Right renal pelvis (tissue), 4 donors: ENCODE data around the gene CISD1. TPM values are rescaled to one million over a fixed set of nuclear protein-coding genes. Genes with fewer than 3 reads are reported as not detected.

Experiments used
- DNase-seq, 4 donors: peaks; one replicate each; pipeline ENCODE4 v3.0.0-alpha.2; 2013; ENCODE audit warnings: low read depth in 4 of 4, low spot score in 3 of 4, missing footprints in 1 of 4
- polyA plus RNA-seq, 4 donors: library from polyadenylated mRNA; unstranded; fragments of 120-200 nt; gene quantifications; one replicate each; pipeline ENCODE4 v1.2.1, GENCODE V29; 2013; ENCODE audit not compliant: insufficient read length in 4 of 4

Gene CISD1
- polyA plus RNA-seq, 4 donors, result 53.5 to 62.1 (median 58.6) TPM

DNA sequence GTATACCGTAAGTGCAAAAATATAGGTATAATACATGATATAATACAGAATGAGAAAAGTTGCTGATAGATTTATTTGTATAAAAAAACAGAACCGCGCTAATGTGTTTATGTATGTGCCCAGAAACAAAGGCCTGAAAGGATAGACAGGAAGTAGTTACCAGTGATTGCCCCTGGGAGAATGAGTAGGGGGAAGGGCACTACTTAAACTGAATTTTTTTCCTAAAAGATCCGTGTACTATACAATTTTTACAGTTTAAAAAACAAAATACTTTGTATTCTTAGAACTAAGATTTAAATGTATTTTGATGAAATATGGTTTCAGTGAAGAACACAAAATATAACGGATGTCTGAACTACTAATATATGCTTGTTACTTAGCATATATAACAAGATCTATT, 4.2 kb upstream of the CISD1 start:
- no peak for DNase-seq

DNA sequence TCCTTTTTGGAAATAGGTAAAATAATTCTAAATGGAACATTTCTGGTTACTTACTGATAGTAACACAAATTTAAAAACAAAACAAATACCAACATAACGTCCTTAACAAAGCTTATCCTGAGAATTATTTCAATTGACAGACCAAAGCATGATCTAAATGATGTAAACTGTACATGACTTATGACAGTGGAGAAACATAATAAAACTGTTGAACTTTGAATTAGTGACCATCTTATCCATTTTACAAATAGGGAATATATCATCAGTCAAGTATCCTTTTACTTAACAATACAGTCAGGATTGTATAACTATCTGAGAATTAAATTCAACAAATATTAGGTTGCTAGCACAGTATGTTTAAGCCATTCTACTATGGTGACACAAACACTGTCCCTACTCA, 3.7 kb upstream of the CISD1 start:
- DNase-seq, result no peak

DNA sequence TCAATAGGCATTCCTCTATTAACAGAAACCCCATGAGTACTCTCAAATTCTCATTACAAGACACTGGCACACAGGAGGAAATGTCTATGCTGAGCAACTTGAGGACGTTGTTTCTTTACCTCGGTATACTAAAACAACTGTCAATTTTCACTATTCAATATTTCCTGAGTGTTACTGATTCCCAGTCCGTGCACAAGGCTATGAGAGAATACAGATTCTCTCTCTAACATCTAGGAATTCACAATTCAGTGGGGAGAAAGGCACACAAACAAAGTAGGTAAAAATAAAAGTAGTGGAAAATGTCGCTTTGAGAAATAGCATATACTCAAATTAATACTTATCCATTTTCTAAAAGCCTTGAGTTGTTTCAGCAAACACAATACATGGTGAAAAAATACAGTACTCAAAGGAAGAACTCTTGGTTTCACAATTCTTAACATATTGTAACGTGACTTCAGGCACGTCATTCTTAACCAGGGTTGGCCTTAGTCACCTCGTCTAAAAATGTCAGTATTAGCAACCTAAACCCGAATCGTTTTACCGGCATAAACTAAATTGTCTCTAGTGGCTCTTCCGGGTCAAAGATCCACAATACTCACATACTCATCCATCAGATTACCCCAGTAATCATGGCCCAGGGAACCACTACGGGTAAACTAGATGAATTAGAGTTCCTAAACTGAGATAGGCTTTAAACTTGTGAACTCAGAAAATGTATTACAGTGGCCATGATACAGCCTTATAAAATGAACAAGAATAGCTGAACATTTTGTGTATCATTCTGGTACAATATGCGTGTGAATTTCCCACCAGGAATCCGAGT, 2.7 kb upstream of the CISD1 start:
- DNase-seq, result no peak

DNA sequence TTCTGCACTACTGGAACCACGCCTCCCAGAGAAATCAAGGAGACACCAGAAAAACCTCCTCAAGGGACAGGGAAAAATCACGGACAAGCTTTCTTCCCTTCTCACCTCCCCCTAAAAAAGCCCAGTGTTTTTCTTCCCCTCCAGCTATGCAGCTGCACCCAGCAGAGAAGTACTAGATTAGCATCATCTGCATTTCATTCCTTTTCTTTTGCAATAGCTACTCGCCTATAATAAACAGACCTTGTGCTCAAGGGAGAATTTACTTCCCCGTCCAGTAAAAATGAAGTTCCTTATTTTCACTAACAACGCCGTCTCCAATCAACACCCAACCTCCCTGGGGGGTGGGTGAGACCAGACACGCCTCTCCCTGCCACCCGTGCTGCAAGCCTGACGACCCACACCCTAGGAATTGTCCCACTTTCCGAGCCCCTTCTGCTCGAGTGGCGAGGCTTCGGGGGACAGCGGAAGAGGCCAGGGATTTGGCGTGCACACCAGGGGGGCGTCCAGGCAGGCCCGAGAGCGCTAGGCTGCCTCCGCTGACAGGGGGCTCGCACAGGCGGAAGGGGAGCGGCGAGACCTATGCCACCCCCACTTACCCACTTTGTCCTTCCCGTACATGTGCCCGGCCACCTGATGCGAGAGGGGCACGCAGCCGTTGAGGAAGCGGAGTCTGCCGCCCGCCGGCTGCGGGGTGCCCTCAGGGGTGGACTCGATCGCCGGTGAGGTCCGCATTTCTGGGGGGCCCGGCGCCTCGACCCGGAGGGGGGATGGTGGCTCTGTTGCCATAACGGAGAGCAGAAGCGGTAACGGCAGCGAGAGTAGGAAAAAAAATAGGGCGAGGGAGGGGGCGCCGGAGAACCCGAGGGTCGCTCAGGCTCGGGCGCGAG, 1.9 kb upstream of the CISD1 start:
- DNase-seq, result peak in 2 of 4 donors; percentile 27 to 29

DNA sequence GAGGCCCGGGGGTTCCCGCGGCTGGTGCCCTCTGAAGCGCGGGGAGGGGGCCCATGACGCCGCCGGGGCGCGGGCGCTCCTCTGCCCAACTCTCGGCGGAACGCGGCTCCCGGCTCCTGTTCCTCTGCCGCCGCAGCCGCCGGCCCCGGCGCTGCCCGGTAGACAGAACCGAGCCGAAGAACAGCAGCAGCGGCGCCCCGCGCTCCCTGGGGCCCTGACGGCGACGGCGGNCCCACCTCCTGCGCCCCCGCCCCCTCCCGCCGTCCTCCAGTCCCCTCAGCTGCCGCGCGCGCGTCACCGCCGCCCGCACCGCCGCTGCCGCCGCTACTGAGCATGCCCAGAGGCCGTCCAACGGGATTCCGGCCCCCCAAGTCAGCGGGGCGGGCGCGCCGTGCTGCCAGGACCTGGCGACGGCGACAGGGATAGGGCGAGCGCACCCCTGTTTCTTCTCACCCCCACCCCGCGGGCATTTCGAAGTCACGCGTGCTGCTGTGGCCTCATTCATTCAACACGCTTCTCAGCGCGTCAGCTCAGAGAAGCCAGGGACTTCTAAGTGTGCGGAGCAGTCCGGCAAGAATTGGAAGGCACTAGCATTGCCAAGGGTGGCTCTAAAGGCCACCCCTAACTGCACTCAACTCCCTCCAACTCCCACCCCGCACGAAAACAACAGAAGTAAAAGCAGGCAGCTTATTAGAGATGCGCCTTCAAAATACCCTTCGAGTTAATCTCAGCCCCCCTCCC, 1.1 kb upstream of the CISD1 start, which contains the start of gene IPMK:
IPMK (minus strand) TSS at position 182 of the 741 bp plus-strand sequence. CDS start 283 bp downstream, outside the sequence.
- DNase-seq, result peak; percentile 63 to 70 (median 65)

DNA sequence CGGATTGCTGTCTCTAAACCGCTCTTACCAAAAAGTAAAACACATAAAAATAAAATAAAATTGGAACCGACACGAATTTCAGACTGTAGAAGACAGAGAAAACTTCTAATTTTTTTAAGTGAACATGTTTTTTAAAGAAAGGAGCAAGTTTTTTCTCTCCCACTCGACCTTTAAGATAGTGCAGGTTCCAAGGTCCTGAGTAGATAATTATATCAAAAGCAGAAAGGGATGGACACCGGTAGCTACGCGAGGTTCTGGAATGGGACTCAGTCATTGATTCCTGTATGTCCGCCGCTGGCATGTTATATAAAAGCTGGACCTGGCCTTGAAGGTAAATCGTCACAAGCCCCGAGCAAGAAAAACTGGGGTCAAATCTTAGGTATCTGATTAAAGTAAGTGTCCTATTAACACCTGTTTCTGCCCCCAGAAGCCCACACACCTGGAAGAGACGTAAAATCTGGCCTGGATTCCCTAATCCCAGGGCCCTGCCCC, 462 bp upstream of the CISD1 start:
- DNase-seq, result peak in 1 of 4 donors; percentile 5

DNA sequence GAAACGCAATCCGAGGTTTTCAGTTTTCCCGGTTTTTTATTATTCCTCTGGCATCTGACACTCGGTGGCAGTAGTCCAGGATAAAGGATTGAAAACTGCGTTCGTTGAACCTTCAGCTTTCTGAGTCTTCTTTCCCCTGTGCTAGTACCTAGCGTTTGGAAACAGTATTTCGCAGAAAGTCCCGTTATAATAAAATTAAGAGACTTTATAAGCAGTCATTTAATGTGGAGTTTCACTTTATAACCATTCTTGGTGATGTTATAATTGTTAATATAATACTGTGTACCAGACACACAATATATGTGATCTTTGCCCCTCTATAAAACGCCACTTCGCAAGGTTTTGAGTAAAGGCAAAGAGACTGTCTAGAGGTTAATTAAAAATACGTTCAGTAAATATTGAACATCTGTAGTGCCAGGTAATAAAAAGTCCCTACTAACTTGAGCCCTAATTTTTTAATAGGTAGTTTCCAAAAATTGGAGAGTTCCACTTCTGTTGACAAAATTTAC, 874 bp downstream of the CISD1 start:
- no peak for DNase-seq

DNA sequence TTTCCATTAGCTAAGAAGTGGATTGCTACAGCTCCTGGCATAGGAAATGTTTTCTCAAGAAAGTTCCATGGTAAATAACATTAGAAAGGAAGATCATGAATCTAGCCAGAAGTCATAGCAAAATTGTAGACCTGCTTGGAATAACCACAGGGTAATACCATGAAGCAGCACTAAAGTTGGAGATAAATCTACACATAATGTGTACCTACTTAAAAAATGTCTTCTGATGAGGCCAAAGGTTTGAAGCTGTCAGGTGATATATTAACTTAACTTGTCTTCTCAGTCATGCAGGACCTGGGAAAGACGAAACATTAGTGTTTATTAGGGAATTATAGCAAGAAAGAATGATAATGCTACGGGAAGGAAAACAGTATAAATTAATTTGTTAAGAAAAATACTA, 6.3 kb downstream of the CISD1 start:
- no peak for DNase-seq

DNA sequence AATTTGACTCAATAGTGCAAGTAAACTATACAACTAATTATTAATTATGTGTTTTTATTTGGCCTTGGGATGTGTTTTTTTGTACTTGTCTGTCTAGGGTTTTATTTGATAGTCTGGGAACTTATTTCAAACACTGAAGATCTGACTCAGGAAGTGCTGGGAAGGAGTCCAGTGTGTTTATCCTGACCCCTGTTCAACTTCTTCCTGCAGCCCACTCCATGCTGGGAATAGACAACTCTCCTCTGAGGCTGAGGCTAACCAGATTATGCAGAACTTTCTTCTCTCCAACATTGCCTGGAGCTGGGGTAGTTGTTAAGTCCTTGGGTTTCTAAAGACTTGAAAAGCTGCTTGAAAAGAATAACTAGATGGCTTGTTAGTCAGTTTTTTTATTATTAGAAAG, 6.9 kb downstream of the CISD1 start:
- DNase-seq, result no peak

DNA sequence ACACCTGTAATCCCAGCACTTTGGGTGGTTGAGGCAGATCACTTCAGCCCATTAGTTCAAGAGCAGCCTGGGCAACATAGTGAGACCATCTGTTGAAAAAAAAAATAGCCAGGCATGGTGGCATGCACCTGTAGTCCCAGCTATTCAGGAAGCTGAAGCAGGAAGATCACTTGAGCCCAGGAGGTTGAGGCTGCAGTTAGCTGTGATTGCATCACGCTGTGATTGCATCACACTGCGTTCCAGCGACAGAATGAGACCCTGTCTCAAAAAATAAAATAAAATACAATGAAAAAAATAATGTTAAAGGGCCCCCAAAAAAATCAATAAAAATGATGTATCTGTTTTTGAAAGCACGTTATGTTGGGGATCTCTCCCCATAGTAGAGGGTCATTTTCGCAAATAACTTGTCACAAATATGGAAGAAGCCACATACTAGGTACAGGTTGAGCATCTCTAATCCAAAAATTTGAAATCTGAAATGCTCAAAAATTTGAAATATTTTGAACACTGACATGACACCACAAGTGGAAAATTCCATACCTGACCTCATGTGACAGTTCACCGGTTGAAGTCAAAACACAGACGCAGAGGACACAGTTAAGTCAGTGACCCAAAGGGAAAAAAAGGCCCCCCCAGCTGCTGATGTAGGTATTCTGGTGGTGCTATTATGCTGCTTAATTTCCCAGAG, 9.5 kb downstream of the CISD1 start:
- DNase-seq, result no peak

DNA sequence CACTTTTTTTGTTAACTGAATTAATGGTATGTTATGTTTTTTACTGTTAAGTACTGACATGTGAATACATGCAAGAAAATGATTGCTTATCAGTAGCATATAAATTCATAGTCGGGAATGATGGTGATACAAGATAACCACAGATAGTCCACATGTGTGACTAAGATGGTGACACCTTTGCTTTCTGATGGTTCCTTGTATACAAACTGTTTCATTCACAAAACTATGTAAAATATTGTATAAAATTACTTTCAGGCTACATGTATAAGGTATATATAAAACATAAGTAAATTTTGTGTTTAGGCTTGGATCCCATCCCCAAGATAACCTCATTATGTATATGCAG, 10.0 kb downstream of the CISD1 start:
- no peak for DNase-seq

DNA sequence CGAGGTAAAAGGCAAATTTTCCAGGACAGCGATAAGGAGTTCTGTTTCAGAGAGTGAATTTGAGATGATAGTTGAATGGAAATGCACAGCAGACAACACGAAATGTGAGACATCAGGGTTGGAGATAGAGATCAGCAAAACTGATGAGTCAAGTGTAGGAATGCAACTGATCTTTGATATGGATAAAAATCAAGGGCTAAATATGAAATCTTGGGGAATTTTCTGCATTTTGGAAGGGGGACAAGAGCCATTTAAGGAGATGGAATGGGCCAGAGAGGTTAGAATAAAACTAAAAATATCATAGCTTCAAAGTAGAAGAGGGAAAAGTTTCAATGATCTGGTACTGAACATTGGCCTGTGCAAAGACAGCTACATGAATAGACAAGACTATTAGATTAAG, 11.5 kb downstream of the CISD1 start:
- DNase-seq, result no peak

DNA sequence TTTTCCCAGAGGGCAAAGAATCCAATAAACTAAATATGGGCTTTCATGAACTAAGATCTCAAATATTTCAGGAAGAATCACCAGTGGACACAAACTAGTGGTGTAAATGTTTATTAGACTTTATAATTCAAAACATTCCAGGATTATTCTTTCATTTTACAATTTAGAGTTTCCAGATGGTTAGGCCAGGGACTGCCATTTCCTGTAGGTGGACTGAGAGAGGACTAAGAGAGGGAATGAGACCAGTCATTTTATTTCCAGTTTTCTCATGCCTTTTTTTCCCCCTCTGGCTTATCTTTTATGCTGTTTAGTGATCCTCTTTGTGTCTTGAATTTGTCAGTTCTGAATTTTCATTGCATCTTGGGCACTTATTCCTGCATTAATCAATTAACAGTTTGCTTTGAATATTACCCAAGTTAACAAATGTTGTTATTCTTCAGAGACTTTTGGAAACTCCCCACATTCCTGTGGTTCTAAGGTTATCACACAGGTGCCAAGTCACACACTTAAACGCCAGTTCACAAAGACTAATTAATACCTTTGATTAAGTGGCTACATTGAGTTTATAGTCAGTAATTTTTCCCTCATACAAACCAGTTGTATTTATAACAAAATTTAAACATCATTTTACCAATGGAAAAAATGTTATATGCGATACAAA, 12.3 kb downstream of the CISD1 start:
- DNase-seq, result no peak

DNA sequence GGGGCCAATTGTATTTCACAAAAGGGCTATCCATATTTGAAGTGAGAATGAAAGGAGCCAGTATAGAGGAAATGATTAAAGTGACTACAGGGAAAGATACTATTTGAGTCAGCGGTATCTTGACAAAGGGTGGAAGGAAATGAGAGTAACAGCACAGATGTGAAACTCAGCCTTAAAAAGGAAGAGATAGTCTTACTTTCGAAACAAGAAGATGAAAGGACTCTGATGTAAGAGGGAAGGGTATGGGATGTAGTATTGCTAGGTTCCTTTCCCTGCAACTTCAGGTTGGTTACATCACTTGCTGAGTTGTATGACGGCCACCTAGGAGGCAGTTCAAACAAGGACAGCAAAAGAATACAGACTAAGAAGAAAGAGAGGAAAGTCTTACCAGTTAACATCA, 13.7 kb downstream of the CISD1 start:
- no peak for DNase-seq

DNA sequence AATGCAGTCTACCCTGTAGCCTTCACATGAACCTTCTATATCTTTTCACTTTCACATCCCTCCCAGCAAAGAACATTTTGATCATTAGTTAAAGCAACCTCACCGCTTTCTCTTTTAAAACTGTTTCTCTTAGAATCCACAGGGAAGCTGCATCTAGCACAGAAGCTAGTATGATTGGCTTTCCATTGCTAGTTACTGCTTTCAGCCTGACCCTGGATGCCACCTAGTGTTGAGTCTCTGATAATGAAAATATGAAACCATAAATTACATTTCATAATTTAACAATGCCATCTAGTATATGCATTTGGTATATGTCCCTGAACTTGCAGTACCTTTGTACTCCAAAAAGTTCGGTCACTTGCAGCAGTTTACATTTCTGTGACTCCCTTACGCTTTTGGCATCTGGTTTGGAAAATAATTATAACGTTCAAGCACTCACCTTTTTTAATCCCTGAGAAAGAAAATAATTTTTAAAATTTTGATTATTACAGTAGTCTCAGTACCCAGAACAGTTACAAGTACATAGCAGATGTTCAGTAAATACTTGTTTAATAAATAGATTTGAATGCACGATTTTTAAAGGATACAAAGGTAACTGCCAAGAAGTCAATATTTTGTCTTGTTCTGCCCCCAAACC, 22.7 kb downstream of the CISD1 start:
- DNase-seq, result peak in 1 of 4 donors; percentile 3

DNA sequence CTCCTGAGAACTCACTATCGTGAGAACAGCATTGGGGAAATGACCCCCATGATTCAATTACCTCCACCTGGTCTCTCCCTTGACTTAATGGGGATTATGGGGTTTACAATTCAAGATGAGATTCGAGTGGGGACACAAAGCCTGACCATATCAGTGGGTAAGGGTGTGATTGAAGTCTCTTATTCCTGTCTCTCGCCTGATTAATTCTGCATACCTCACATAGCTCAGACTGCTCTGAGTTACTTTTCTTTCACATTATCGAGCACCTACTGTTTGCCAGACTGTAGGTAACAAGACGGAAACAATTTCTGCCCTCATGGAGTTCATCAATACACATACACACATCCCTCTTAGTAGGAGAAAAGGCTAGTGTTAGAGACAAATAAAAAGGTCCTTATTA, 25.0 kb downstream of the CISD1 start:
- no peak for DNase-seq

DNA sequence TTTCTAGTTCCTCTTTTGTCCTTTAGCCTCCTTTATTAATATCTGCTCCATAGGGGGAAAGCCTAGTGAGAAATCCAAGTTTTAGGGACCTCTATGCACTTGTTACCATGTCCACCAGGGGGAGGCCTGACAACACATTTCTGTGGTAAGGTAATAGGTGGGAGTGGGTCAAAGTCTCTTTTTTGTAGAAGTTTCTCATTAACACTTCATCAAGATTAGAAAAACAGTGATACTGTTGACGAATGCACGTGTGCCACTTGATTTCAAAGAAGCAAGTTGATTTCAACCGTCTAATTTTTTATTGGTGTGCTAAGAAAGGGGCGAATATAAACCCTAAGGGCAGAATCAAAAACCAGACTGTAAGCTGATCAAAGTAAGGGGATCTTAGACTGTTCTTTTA, 30.6 kb downstream of the CISD1 start:
- DNase-seq, result peak; percentile 26 to 51 (median 30)

DNA sequence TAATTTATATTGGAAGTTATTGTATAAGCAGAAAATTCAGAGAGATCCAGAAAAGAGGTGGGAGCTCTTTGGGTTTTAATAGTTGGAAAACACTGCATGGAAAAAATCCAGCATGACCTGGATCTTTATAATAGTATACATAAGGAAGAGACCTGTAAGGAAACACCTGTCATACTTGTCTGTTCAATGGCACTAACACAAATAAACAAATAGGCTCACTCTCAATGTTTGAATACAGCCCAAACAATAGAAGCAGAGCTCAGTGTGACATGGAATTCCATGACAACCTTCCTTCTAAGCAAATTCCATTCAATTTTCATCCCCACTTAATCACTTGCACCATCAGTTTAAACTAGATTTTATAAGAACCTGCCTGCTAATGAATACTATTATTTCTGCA, 31.7 kb downstream of the CISD1 start:
- DNase-seq, result no peak

DNA sequence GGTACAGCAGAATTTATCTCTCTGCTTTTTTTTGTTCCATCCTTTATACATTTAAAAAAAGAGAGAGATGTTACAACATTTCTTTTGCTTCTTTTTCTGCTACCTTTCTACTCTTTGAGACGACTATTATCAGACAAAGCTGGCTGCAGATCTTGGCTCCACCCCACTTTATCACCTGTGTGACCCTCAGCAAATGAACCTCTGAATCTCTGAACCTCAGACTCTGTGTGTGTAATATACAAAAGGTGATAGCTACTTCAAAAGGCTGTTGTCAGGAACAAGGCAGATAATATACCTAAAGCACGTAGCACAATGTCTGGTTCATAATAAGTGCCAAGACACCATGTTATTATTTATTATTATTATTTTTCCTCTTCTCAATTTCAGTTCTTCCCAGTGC, 33.3 kb downstream of the CISD1 start:
- no peak for DNase-seq
